Left forelimb (tissue), 1 donor: ENCODE data around the gene FOXO1.

Experiments
- DNase-seq: peaks from one replicate; pipeline ENCODE4 v3.0.0-alpha.2; 2018; ENCODE audit warnings: low spot score

Gene FOXO1

DNA sequence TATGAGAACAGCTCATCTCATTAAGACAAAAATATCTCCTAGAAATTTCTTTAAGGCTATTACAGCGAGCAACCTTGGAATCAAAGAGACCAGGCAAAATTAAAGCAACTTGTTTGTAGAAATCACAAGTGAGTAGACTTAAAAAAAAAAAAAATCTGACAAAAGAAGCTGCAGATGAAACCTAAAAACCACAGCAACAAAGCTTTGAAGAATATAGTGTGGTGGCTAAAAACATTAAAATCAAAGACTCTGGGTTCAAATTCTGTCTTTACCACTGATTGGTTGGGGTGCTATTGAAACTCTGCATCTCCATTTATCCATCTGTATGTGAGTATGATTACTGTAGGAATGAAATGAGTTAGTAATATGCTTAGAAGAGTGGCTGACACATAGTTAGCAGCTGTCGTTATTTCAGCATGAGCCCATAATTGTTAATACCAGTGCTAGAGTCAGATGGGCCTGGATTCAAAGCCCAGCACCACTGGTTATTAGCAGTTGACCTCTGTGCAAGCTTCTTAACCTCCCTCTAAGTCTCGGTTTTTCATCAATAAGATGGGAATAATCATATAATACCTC, 157.6 kb downstream of the FOXO1 start:
- no peak for DNase-seq

- DNase-seq: no peak
These were observed 158.3 kb downstream of the FOXO1 start for GRCh38 chr13:40508127-40508526.

GRCh38 chr13:40506592-40507446, 159.6 kb downstream of the FOXO1 start:
- DNase-seq: no peak
